Measurements from ENCODE around the gene RUSF1.
"Not testable (repeated sequence)": the region's sequence is repeated elsewhere in the genome, so short reads cannot be mapped to it uniquely, and the experiment has no call there.

RUSF1 gene

DNA sequence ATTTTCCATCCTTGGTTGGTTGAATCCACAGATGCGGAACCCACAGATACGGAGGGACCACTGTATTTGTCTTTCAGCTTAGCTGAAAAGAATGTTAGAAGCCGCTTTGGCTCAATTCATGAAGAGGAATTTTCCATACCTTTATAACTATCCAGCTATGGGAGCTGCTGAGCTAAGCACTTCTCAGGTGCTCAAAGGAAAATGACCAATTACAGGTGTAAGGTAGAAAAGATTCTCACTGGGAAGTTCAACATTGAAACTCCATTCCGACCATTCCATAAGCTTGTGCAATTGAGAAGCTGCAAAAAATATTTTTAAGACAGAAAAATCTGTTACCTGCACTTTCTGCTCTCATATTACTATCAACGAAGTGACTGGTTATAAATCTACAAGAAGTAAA is 22.2 kb upstream of the RUSF1 start:
- Histone ChIP-seq H3K9ac (ENCODE audit: low read length in 2 of 2) (no peak overlapping the region), H3K27me3 (ENCODE audit: control insufficient read depth in 1 of 2, insufficient read depth in 2 of 2, low read length in 2 of 2) (peaks cover 0 to 30% of the 10 kb centered on the region in 2 donors), H3K36me3 (ENCODE audit: control insufficient read depth in 2 of 2, insufficient read depth in 2 of 2, low read length in 2 of 2) (no peaks in the 10 kb centered on the region), H3K27ac (ENCODE audit: low read length) (no peak overlapping the region), H3K4me1 (ENCODE audit: control insufficient read depth, insufficient read depth, low read length) (peaks cover 11% of the 10 kb centered on the region), H3K9me3 (ENCODE audit: control insufficient read depth in 2 of 2, low read length in 2 of 2) (no peaks in the 10 kb centered on the region), H3K4me3 (ENCODE audit: low read length in 2 of 2) (peak overlapping the region in 1 of 2 donors; percentile 57)

DNA sequence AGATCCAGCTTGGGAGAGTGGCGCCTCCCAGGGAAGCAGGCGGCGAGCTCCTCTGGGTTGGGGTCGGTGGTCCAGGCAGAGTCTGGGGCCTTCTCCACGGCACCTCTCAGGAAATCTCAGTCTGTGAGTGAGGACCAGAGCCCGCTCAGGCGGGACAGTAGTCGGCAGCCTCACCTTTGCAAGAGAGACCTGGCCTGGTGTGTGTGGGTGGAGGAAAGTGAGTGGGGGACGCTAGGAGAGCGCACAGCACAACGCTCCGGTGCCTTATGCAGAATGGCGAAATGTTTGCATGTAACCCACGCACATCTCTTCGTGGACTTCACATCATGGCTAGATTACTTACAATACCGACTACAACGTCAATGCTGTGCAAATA is 21.7 kb upstream of the RUSF1 start:
- H3K36me3 ChIP-seq (ENCODE audit: control insufficient read depth in 2 of 2, insufficient read depth in 2 of 2, low read length in 2 of 2): no peaks in the 10 kb centered on the region
- H3K9ac ChIP-seq (ENCODE audit: low read length in 2 of 2): peak overlapping the region in 1 of 2 donors; percentile 44
- H3K4me3 ChIP-seq (ENCODE audit: low read length in 2 of 2): peak overlapping the region; percentile 57 to 60
- no peak overlapping the region for H3K27ac ChIP-seq (ENCODE audit: low read length)
- peaks cover 11% of the 10 kb centered on the region for H3K4me1 ChIP-seq (ENCODE audit: control insufficient read depth, insufficient read depth, low read length)
- no peaks in the 10 kb centered on the region for H3K9me3 ChIP-seq (ENCODE audit: control insufficient read depth in 2 of 2, low read length in 2 of 2)
- peaks cover 0 to 30% of the 10 kb centered on the region in 2 donors for H3K27me3 ChIP-seq (ENCODE audit: control insufficient read depth in 1 of 2, insufficient read depth in 2 of 2, low read length in 2 of 2)

DNA sequence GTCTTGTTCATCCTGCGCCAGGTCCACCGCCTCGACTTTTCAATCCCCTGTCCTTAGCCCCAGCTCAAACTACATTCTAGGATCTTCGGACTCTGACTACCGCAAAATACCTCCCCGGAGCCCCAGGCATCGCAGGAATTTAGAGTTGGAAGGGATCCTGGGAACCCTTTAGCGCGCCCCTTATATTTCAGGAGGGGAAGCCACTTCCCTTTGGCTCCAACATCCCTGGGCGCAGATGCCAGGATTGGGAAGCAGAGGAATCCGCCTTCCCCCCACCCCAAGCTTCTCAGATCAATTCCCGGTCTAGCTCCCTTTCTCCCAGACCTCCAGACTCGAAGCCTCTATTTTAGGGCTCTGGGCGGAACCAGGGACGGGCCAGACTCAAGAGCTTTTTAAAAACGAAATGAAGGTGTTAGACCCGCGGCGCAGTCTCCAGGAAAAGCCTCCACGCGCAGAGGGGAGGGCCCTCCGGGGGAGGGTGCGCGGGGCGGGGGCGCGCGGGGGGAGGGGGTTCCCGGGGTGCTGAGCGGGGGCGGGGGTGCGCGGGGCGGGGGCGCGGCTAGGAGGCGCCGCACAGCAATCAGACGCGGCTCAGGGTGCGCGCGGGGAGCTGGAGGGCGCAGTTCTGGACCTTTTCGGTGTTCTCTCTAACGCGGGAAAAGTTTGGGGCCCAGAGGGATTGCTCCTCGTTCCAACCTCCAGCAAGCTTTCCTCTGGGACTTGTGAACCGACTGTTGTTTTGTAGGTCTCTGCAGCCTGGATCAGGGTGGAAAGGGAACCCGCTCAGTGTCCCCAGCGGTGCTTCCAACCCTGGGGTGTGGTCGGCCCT is 21.1 kb upstream of the RUSF1 start:
- H3K4me3 ChIP-seq (ENCODE audit: low read length in 2 of 2): peak overlapping the region; percentile 66 to 67
- H3K4me1 ChIP-seq (ENCODE audit: control insufficient read depth, insufficient read depth, low read length): peaks cover 11% of the 10 kb centered on the region
- peak overlapping the region; percentile 36 to 46 for H3K9ac ChIP-seq (ENCODE audit: low read length in 2 of 2)
- H3K27ac ChIP-seq (ENCODE audit: low read length): no peak overlapping the region
- no peaks in the 10 kb centered on the region for H3K9me3 ChIP-seq (ENCODE audit: control insufficient read depth in 2 of 2, low read length in 2 of 2)
- H3K27me3 ChIP-seq (ENCODE audit: control insufficient read depth in 1 of 2, insufficient read depth in 2 of 2, low read length in 2 of 2): peaks cover 0 to 30% of the 10 kb centered on the region in 2 donors
- H3K36me3 ChIP-seq (ENCODE audit: control insufficient read depth in 2 of 2, insufficient read depth in 2 of 2, low read length in 2 of 2): no peaks in the 10 kb centered on the region

DNA sequence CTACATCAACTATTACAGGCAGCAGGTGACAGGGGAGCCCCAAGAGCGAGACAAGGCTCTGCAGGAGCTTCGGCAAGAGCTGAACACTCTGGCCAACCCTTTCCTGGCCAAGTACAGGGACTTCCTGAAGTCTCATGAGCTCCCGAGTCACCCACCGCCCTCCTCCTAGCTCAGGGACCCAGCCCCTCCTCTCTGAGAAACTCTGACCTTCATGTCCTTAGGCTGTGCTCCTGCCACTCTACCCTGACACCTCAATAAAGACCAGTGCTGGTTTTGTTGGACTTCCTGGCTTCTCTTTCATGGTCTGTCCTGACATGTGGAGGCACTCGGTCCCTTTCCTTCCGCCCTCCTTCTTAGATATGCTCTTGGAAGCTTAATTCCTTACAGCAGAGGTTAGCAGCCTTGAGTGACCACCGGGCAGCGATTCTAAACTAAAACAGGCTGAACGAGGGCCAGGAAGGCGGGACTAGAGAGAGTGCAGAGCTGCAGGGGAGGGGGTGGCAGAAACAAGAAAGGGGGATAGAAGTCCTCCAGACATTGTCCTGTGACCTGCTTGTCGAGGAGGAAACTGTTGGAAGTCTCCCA is 20.4 kb upstream of the RUSF1 start:
- Histone ChIP-seq H3K27me3 (ENCODE audit: control insufficient read depth in 1 of 2, insufficient read depth in 2 of 2, low read length in 2 of 2) (peaks cover 0 to 29% of the 10 kb centered on the region in 2 donors), H3K4me1 (ENCODE audit: control insufficient read depth, insufficient read depth, low read length) (peaks cover 11% of the 10 kb centered on the region), H3K4me3 (ENCODE audit: low read length in 2 of 2) (peak overlapping the region; percentile 66 to 67), H3K27ac (ENCODE audit: low read length) (no peak overlapping the region), H3K9me3 (ENCODE audit: control insufficient read depth in 2 of 2, low read length in 2 of 2) (no peaks in the 10 kb centered on the region), H3K36me3 (ENCODE audit: control insufficient read depth in 2 of 2, insufficient read depth in 2 of 2, low read length in 2 of 2) (no peaks in the 10 kb centered on the region), H3K9ac (ENCODE audit: low read length in 2 of 2) (peak overlapping the region; percentile 36 to 46)

DNA sequence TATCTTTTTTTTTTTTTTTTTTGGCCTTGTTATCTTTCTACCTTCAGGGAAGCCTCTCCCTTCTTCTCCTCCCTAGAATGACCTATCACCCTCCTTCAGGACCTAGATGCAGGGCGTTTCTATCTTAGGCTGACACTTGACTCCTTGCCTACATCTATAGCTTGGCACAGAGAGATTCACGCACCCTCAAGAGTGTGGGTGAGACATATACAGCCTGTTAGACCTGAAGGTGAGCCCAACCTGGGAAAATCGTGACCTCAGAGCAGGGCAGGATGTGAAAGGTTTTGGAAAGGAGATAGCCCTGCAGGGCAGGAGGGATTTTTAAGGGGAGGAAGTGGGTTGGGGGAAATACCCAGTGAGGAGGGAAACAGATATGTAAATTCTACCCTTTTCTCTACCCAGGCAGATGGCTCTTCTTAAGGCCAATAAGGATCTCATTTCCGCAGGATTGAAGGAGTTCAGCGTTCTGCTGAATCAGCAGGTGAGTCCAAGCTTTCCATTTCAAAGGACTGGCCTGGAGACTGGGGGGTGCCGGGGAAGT is 19.6 kb upstream of the RUSF1 start, which contains the start of gene AHSP:
Gene AHSP (plus strand): TSS at position 167 of the 541 bp plus-strand sequence. CDS start 240 bp downstream, at position 407.
- no peak within 1 kb of the TSS for H3K27ac ChIP-seq (ENCODE audit: low read length)
- H3K9me3 ChIP-seq (ENCODE audit: control insufficient read depth in 2 of 2, low read length in 2 of 2): no peaks in the 10 kb centered on the region
- peaks cover 0 to 24% of the 10 kb centered on the region in 2 donors for H3K27me3 ChIP-seq (ENCODE audit: control insufficient read depth in 1 of 2, insufficient read depth in 2 of 2, low read length in 2 of 2)
- peaks cover 11% of the 10 kb centered on the region for H3K4me1 ChIP-seq (ENCODE audit: control insufficient read depth, insufficient read depth, low read length)
- no peaks in the 10 kb centered on the region for H3K36me3 ChIP-seq (ENCODE audit: control insufficient read depth in 2 of 2, insufficient read depth in 2 of 2, low read length in 2 of 2)
- H3K4me3 ChIP-seq (ENCODE audit: low read length in 2 of 2): peak within 1 kb of the TSS in 1 of 2 donors; percentile 67
- H3K9ac ChIP-seq (ENCODE audit: low read length in 2 of 2): peak within 1 kb of the TSS in 1 of 2 donors; percentile 46

DNA sequence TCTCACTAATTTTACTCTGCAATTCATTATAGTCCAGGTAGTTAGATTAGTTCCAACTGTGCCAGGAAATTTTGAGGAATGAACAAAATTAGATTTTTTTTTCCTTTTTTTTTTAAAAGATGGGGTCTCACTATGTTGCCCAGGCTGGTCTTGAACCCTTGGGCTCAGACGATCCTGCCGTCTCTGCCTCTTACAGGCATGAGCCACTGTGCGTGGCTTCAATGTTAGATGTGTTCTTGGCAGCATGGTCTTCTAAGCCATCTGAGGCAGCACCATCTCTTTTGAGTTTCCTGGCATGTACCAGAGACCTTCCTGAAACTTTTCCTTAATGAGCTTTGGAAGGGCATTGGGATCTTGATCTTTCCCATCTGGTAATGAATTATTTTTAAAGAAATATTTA is 16.9 kb upstream of the RUSF1 start:
- H3K36me3 ChIP-seq (ENCODE audit: control insufficient read depth in 2 of 2, insufficient read depth in 2 of 2, low read length in 2 of 2): no peaks in the 10 kb centered on the region
- peaks cover 10% of the 10 kb centered on the region for H3K4me1 ChIP-seq (ENCODE audit: control insufficient read depth, insufficient read depth, low read length)
- no peak overlapping the region for H3K27ac ChIP-seq (ENCODE audit: low read length)
- no peaks in the 10 kb centered on the region for H3K9me3 ChIP-seq (ENCODE audit: control insufficient read depth in 2 of 2, low read length in 2 of 2)
- peaks cover 0 to 14% of the 10 kb centered on the region in 2 donors for H3K27me3 ChIP-seq (ENCODE audit: control insufficient read depth in 1 of 2, insufficient read depth in 2 of 2, low read length in 2 of 2)
- H3K4me3 ChIP-seq (ENCODE audit: low read length in 2 of 2): no peak overlapping the region
- no peak overlapping the region for H3K9ac ChIP-seq (ENCODE audit: low read length in 2 of 2)

DNA sequence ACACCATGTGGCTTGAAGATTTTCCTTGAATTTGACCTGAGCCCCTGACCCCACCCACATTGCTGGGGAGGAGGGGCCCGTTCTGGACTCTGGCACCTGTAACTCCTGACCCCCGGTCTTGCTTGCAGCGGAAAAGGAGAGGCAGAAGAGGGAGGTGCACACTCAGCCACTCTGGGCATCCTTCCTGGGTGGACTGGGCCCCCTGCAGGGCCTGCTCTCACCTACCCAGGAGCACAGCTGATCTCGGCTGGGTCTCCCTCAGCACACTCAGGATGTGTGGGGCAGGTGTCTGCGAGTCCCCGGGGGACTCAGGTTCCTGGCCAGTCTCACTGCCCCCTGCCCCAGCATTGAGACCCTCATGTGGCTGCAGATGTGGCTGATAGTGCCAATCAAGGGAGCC is 15.6 kb upstream of the RUSF1 start:
- not testable (repeated sequence) for H3K9ac ChIP-seq (ENCODE audit: low read length in 2 of 2); H3K27ac ChIP-seq (ENCODE audit: low read length); H3K4me3 ChIP-seq (ENCODE audit: low read length in 2 of 2); H3K9me3 ChIP-seq (ENCODE audit: control insufficient read depth in 2 of 2, low read length in 2 of 2); H3K4me1 ChIP-seq (ENCODE audit: control insufficient read depth, insufficient read depth, low read length); H3K36me3 ChIP-seq (ENCODE audit: control insufficient read depth in 2 of 2, insufficient read depth in 2 of 2, low read length in 2 of 2)
- H3K27me3 ChIP-seq (ENCODE audit: control insufficient read depth in 1 of 2, insufficient read depth in 2 of 2, low read length in 2 of 2): peaks cover 0 to 12% of the 10 kb centered on the region in 2 donors

DNA sequence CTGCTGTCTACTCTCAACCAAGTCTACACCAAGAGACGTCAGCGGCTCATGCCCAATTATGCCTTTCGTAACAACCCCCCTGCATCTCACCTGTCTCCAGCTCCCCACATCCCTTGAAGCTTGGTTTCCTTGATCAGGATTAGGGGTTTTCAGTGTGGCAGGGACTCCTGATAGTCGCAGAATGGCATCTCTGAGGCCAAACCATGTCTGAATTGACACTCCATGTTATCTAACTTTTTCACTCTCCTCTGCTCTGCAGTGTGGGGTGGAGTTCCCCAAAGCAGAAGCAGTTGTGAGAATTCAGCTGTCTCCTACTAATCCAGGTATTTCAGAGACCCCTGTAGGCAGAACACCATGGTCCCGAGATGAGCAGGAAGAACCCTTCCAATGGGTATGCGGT is 13.9 kb upstream of the RUSF1 start:
- Histone ChIP-seq H3K4me1 (ENCODE audit: control insufficient read depth, insufficient read depth, low read length) (no peaks in the 10 kb centered on the region), H3K27ac (ENCODE audit: low read length) (no peak overlapping the region), H3K36me3 (ENCODE audit: control insufficient read depth in 2 of 2, insufficient read depth in 2 of 2, low read length in 2 of 2) (no peaks in the 10 kb centered on the region), H3K27me3 (ENCODE audit: control insufficient read depth in 1 of 2, insufficient read depth in 2 of 2, low read length in 2 of 2) (peaks cover 0 to 2% of the 10 kb centered on the region in 2 donors), H3K4me3 (ENCODE audit: low read length in 2 of 2) (no peak overlapping the region), H3K9me3 (ENCODE audit: control insufficient read depth in 2 of 2, low read length in 2 of 2) (no peaks in the 10 kb centered on the region), H3K9ac (ENCODE audit: low read length in 2 of 2) (no peak overlapping the region)

DNA sequence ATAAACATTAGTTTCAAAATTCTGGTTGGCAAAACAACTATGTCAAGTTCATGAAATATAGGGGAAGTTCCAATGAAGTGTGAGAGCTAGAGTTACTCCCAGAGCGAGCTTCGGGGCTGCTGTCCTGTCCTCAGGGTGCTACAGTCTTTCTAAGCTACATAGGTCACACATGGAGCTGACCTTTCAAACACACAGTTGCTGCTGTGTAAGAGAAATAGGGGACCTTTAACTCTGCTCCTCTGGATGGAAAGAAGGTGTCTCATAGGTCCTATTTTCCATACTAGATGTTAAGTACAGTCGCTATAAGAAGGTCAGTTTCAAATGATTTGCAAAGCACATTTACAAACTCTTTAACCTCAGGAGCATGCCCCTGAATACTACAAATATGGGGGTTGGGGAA is 13.2 kb upstream of the RUSF1 start:
- Histone ChIP-seq H3K9ac (ENCODE audit: low read length in 2 of 2) (no peak overlapping the region), H3K27me3 (ENCODE audit: control insufficient read depth in 1 of 2, insufficient read depth in 2 of 2, low read length in 2 of 2) (peaks cover 0 to 2% of the 10 kb centered on the region in 2 donors)

DNA sequence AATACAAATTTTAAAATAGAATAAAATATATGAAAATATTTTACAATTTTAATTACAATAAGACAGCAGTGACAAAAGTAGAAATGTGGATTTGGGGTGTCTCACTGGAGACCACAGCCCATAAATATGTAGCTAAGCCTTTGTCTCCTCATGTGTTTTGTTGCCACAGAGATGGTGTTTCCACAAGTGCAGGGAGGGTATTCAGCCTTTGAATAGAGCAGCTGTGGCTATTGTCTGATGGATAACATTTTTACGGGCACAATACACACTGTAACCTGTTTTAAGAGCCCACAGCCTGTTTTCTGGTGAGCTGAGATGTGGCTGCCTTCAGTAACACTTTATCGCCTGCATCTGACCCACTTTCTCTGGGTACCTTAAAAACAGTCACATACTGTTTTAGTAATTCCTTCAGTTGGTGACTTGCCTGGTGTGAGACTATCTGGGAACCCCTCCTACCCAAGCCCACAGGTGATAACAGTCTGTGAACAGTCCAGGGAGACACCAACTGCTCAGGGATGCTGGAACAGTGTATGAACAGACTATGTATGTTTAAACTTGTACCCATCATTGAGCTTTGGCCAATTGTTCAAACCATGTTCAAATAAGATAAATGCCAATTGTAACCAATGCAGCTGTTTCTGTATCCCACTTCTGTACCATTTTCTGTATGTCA is 11.7 kb upstream of the RUSF1 start:
- no peaks in the 10 kb centered on the region for H3K36me3 ChIP-seq (ENCODE audit: control insufficient read depth in 2 of 2, insufficient read depth in 2 of 2, low read length in 2 of 2)
- no peaks in the 10 kb centered on the region for H3K4me1 ChIP-seq (ENCODE audit: control insufficient read depth, insufficient read depth, low read length)
- no peak overlapping the region for H3K9ac ChIP-seq (ENCODE audit: low read length in 2 of 2)
- H3K4me3 ChIP-seq (ENCODE audit: low read length in 2 of 2): no peak overlapping the region
- no peaks in the 10 kb centered on the region for H3K9me3 ChIP-seq (ENCODE audit: control insufficient read depth in 2 of 2, low read length in 2 of 2)
- H3K27ac ChIP-seq (ENCODE audit: low read length): no peak overlapping the region
- no peaks in the 10 kb centered on the region for H3K27me3 ChIP-seq (ENCODE audit: control insufficient read depth in 1 of 2, insufficient read depth in 2 of 2, low read length in 2 of 2)

More for the DNA sequence above, 13.2 kb upstream of the RUSF1 start:
- H3K4me1 ChIP-seq (ENCODE audit: control insufficient read depth, insufficient read depth, low read length): no peaks in the 10 kb centered on the region
- H3K27ac ChIP-seq (ENCODE audit: low read length): no peak overlapping the region
- no peaks in the 10 kb centered on the region for H3K9me3 ChIP-seq (ENCODE audit: control insufficient read depth in 2 of 2, low read length in 2 of 2)
- no peak overlapping the region for H3K4me3 ChIP-seq (ENCODE audit: low read length in 2 of 2)
- no peaks in the 10 kb centered on the region for H3K36me3 ChIP-seq (ENCODE audit: control insufficient read depth in 2 of 2, insufficient read depth in 2 of 2, low read length in 2 of 2)

All from stomach smooth muscle (tissue), 2 donors.